ENCODE measurements around the gene TRIM43.
"Not testable (repeated sequence)": the region's sequence is repeated elsewhere in the genome, so short reads cannot be mapped to it uniquely, and the experiment has no call there.

- not testable (repeated sequence) for TF ChIP-seq EZH2phosphoT487 (IDR thresholded peaks at IDR 0.05; ENCODE audit: insufficient read depth, low read depth); EZH2 (IDR thresholded peaks at IDR 0.05; ENCODE audit: insufficient read depth, poor library complexity, severe bottlenecking)
Measured at GRCh38 chr2:95609764-95610163, 18.0 kb downstream of the TRIM43 start.

Data from GM23248 (cell line).